H4 (cell line): ENCODE data around the gene HSPB7. TPM values are rescaled to one million over a fixed set of nuclear protein-coding genes. Genes with fewer than 3 reads are reported as not detected.
A peak's percentile ranks its signal among the peaks of the same experiment; 100 is the strongest.
"Not testable (repeated sequence)": the region's sequence is repeated elsewhere in the genome, so short reads cannot be mapped to it uniquely, and the experiment has no call there.

Experiments
- DNase-seq: peaks from one replicate; pipeline ENCODE4 v3.0.0-alpha.2; 2015; ENCODE audit warnings: low spot score
- total RNA-seq: library from RNA; depleted of rRNA; stranded (reverse); fragments of >200 nt; shearing (Covaris generic); gene quantifications from 2 replicates; pipeline ENCODE4 v1.2.3, GENCODE V29; 2014

Gene HSPB7
- total RNA-seq, 1 experiment from 2014 or later = not detected

DNA sequence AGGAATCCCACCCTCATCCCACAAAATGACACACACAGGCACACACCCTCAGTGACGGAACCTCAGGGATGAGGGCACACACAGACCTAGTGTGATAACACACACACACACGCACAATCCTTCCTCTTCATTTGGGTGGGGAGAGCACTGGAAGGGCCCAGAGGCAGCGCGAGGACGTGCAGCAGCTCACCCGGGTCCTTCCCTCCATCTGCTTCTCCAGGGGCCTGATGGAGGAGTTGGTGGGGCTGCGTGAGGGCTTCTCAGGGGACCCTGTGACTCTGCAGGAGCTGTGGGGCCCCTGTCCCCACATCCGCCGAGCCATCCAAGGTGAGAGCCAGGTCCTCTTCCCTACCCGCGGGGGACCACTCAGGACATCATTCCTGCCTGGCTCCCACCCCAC is 4.5 kb upstream of the HSPB7 start:
- no peak for DNase-seq

DNA sequence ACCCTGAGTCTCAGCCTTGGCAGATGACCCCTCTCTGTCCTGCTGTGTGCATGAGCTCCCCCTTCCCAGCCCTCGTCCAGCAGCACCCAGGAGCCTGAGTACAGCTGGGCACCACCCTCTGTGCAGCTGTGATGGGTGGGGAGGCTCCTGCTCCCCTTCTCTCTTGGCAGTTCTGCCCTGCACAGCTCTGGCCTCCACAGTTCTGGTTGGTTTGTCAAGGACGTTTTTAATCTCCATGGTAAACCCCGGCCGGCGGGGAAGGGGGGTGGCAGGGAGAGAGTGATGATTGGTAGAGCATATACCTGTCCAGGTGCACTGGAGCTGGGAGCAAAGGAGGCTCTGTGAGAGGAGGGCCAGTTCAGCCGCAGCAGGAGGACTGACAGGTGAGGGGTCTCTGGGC is 3.8 kb upstream of the HSPB7 start, which contains the start of gene CLCNKA:
CLCNKA (plus strand) TSS at position 356 of the 400 bp plus-strand sequence. CDS start 584 bp downstream, outside the sequence.
- no peak for DNase-seq

DNA sequence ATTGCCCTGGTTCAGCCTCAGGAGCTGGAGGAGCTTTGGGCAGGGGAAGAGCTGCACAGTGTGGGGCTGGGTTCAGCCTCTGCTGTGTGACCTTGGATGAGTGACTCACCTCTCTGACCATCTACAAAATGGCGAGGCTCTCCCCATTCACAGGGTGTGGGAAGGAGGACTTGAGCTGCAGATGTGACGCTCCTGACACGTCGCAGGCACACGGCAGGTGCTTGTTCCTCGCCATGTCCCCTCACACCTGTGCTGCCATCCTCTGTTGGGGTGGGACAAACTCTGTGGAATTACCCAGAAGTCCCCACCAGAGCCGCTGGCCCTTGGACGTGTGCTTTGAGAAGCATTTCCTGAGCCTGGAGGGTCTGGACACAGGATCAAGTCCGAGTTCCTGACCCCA is 3.0 kb upstream of the HSPB7 start:
- DNase-seq = not testable (repeated sequence)

DNA sequence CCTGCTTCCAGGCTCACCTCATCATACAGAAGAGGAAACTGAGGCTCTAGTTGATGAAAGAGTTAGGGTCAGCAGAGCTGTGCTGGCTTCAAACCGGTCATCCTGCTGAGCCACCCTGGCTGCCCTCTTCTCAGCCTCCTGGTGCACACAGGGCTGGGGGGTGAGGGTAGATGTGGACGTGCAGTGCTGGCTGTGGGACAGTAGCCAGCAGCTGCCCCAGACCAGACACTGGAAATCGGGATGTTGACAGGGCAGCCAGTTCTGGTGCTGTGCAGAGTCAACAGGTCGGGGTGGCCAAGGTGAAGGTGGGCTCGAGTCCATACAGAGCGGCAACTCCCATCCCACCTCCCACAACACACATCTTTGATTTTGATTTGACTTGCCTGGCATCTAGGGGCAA is 2.5 kb upstream of the HSPB7 start:
- DNase-seq = no peak

DNA sequence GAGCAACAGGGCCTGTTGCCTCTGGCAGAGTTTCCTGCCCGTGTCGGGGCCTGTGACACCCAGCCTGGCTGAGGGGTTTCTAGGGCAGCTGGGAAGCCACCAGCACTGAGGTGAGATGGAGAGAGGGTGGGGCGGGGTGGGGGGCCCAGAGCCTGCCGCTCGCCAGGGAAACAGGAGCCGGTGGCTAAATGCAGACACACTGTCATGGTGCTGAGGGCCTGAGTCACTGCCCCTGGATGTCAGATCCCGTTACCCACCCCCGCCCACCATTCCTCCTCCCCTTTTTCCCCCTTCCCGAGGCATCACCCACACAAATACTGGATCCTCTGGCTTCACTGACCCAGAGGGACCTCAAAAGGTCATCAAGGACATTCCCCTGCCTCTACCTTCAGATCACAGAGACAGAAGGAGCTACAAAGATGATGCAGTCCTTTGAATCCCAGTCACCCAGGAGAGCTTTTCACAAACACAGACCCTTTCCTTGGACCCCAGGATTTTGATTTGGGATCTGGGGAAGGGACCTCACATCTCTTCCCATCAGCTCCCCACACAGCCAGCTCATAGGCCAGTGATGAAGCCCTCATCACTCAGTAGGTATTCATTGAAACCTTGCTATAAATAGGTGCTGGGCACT is 1.9 kb upstream of the HSPB7 start:
- DNase-seq = no peak

DNA sequence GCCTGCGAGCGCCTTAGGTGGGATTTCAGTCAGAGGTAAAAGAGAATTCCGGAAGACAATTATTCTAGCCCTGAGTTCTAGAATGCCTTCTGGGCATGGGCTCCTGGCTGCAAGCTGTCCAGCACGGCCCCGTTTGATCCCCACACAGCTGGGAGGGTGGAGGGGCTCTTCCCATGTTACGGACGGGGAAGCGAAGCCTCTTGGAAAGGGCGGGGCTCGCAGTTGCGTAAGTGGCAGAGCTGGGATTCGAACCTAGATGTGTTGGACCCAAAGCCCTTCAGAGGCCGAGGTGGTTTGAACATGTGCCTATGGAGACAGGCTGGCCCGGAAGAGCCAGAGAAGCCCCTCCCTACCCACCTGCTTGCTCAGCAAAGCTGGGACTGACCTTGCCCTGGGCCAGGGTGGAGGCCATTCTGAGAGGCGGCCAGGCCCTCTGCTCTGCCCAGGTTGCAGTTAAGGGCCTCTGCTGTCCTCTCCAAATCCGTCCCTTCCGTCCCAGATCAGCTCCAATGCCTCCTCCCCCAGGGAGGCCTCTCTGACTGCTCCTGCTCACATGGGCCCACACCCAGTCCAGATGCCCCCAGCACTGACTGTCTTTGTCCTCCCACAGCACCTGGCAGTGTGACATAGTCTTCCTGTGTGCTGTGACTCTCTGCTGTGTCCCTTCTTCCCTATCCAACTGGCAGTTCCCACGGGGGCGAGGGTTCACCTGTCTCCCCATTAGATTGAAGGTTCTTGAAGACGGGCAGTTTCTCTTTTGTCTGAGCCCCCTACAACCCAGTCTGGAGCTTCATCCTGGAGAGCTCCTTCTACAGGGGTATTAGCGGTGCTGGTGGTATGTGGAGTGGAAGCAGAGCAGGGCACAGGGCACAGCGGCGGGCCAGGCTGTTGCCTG is 1.2 kb upstream of the HSPB7 start:
- DNase-seq = no peak

DNA sequence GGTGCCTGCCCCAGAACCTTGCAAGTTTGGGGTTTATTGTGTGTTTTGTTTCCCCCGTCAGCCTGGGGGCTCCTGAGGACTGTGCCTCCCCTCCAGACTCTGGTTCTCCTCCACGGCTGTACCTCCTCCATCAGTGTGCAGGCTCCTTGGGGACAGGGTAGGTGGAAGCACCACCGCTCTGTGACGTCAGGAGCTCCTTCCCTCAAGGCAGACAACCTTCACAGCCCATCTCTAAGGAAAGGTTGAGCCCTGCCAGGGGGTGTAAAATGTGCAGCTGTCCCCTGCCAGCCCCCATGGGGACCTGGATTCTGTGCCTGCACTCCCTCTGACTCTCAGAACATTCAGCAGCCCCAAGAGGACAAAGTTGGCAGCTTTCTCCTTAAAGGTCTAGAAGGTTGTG is 465 bp upstream of the HSPB7 start:
- DNase-seq = no peak

DNA sequence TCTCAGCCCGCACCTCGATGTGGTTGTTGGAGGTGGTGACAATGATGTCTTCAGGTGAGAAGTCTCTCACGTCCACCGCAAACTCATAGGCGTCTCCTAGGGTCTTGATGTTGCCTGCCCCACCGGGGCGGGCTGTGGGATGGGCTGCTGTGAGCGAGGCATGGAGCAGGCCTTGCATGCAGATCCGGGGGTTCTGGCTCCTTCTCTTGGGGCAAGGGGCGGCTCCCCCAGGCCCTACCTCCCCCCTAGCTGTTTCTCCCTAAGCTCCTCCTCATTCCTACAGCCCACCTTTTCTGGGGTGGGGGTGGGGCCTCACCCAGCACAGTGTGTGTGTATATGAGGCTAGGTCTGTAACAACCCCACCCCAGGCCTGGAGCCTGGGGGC is 775 bp downstream of the HSPB7 start:
- no peak for DNase-seq

DNA sequence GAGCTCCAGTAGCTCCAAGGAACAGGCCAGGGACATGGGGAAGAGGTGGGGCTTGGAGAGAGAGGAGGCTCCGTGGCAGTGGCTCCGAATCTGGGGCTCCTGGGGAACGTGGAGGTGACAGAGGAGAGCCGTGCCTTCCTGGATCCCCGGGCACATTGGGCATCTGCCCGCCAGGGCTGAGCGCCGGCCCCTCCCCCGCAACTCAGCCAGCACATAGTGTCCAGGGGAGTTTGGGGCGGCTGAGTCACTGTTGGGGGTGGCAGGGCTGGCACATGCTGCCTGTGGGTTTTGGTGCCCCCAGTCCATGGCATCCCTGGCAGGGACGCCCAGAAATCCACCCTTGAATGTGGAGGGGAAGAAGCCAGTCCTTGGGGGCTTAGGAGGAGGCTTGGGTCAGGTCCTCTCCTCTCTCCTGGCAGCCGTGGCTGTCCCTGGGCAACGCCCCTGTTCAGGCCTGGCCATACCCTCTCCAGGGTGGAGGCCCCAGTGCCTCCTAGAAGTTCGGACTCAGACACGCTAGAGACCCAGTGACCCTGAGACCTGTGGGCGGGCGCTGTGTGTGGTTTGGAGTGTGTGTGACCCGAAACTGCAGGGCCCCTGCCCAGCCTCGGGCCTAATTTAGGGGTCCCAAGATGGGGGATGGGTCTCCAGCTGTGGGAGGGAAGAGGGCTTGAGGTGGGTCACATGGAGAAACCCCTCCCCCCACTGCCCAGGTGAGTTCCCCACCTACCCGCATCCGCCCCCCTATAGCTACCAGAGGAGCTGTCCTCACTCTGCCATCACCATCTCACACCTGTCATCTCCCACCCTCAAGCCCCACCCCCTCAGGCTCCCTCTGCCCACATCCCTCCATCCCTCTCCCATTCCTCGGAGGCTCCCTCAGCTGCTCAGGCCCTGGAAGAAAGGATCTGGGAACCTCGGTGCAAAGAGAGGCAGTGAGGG is 1.6 kb downstream of the HSPB7 start:
- no peak for DNase-seq

DNA sequence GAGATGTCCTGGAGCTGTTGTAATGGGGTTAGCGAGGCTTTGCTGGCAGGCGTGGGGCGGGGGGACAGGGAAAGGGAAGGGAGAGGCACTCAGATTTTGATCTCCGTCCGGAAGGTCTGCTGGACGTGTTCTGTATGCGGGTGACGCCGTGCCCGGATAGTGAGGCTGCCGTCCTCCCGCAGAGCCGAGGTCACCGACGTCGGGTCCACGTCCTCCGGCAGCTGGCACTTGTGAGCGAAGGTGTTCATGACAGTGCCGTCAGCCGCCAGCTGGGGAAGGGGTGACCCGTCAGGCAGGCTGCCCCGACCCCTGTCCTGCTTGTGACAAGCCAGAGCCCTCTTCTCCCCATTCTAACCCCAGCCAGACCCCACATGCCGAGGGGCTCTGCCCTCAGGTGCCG is 2.4 kb downstream of the HSPB7 start:
- no peak for DNase-seq

DNA sequence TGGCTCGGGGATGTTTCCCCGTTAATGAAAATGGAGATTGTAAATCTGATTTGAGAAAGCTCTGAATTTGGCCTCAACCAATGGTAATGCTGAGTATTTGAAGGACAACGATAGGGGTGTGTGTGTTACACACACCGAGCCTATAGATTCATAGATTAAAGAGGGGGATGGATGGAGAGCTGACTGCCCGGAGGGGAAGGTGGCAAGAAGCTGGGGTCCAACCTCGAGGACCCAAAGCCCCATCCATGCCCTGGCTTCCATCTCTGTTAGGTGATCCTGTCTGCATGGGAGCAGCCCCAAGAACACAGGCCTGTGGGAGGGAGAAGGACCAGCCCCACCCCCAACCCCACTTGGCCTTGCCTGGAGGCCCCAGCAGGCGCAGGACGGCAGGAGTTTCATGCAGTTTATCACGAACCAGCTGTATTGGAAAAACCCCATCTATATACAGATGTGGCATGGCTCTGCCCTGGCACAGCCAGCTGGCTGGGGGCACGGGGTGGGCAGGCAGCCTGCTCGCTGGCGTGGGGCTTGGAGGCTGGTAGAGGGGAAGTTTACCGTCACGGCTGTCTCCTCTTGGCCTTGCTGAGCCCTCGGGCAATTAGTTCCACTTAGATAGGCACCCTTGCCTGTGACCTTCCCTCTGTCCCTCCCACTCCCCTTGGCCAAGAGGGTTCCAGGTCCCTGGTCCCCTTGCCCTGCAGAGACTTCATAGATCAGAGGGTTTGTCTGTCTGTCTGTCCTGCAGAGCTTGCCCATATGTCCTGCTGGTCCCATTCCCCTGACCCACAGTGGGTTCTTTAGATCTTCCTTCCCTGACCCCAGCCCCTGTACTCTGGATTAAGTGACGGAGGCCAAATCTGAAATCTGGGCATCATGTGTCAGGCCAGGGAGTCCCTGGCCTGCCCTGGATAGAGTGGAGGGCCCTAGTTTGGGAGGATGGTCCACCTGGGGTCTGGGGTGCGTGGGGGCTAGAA is 3.0 kb downstream of the HSPB7 start:
- DNase-seq = no peak

DNA sequence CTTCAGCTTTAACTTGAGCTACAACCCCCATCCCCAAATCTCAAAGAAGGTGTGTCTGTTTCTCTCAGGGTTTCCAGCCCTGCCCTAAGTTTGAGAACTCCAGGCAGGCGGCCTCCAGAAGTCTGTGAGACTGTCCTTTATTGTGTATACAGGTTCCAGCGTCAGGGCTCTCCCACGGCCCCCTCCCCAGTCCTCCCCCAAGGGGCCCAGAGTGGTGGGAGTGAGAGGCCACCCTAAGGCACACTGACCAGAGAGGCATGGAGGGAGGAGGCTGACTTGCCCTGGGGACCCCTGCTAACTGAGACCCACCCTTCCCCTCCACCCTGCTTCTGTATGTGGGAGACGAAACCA is 4.0 kb downstream of the HSPB7 start:
- no peak for DNase-seq

DNA sequence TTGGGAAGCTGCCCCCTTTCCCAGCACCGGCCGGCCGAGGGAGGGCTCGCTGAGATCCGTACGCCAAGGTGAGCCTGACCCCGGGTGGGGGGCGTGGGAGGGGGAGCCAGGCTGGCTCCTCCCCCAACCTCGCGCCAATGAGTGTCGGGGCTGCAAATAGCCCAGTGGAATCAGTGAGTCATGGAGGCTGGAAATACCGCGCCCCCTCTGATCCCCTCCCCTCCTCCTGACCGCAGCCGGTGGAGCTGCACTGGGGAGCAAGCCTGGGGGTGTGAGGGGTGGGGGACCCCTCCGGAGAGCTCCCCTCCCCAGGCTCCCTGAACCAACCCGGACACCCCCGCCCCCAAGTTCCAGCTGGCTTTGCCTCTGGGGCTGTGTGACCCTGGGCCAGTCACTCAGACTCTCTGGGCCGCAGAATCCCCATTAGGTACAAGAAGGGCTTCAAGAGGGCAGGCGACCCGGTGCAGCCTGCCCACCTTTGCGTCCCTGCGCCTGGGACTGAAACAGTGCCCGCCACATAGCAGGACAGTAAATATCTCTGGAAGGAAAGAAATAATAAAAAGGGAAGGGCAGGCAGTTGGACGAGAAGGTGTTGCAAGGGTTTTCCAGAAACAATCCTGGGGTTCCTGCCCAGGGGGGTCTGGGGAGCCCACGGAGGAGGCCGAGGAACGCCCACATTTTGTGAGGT is 4.5 kb downstream of the HSPB7 start:
- DNase-seq = peak; percentile 58

DNA sequence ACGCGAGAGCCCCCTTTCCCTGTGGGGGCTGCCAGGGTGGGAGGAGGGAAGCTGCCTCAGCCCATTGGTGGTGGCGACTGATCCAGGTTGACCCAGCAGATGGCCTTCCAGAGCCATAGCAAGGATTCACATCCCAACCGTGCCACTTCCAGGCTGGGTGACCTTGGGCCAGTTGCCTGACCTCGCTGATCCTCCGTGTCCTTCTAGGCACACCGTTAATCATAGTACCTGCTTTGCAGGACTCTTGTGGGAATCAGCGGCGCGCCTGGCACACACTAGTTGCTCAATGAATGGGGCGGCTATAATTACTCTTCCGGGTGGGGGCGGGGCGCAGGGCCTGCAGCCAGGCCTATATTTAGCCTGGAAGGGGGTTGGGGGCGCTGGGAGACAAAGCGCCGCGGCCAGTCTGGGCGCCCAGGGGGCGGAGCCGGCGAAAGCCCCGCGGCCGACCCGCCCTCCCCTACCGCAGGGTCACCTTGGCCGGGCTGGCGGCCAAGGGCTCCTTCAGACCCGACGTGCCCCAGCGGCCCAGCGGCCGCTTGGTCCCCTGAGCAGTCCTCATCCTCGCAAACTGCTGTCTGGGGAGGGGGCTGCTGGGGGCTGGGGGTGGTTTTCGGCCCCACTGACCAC is 5.1 kb downstream of the HSPB7 start:
- peak; percentile 77 for DNase-seq

DNA sequence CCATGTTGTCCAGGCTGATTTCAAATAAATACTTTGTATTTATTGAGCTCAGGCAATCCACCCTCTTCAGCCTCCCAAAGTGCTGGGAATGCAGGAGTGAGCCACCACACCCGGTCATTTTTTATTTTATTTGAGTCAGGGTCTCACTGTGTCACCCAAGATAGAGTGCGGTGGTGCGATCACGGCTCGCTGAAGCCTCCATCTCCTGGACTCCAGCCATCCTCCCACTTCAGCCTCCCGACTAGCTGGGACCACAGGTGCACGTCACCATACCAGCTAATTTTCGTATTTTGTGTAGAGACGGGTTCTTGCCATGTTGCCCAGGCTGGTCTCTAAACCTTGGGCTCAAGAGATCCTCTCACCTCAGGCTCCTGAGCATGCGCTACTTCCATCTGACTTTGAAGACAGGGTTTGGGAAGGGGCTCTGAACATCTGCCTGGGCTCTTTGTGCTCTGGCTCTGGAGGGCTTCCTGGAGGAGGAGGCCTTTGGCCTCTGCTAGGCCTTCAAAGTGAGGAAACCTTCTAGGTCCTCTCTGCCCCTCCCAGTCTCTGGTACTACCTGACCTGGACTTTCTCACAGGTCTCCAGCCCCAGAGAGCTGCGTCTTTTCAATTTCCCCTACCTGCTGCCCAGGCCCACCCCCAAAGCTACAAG is 5.8 kb downstream of the HSPB7 start:
- DNase-seq = no peak

DNA sequence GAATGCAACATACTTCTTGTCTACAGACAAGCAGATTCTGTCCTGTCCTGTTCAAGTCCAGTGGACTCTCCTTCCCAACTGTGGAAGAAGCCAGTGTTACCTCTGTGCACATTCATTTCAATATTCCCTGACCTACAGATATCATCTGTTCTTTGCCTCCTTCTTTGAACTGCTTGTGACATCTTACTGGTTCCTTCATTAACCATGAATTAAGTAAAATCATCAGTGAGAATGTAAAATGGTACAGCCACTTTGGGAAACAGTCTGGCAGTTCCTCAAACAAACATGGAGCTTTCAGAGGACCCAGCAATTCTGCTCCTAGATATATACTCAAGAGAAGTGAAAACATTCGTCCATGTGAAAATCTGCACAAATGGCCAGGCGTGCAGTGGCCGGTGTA is 7.0 kb downstream of the HSPB7 start:
- no peak for DNase-seq

DNA sequence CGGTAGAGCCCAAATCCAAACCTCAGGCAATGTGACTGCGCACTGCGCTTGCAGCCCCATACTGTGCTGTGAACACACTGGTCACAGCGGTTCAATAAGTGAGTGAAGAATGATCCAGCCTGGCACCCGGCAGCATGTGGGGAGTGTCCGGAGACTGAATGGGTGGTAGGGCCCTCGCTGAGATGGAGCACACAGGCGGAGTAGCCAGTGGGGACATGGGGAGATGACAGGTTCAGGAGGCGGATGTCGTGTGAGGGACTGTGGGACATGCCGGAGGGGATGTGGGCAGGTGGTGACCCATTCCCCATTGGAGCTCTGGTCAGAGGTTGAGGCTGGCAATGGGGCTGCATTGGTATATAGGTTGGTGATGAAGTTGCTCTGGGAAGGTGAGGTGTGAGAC is 8.2 kb downstream of the HSPB7 start:
- no peak for DNase-seq

DNA sequence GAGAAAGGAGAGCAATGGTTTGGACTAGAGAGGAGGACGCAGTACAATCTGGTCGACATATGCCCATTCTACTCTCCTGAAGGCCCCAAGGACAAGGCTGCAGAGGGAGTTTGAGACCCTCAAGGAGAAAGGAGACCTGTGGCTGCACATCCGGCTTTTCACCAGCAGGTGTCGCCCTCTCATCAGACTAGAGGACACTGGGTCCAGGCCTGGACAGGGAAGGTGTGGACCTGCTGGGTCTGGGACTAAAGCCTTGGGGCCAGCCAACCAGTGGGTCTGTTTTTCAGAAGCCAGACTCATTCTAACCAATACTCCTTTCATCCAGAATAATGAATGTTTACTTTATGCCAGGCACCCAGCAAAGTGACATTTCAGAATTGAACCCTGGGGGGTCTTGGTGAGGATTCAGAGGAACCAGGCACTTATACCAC is 8.8 kb downstream of the HSPB7 start:
- peak; percentile 69 for DNase-seq

DNA sequence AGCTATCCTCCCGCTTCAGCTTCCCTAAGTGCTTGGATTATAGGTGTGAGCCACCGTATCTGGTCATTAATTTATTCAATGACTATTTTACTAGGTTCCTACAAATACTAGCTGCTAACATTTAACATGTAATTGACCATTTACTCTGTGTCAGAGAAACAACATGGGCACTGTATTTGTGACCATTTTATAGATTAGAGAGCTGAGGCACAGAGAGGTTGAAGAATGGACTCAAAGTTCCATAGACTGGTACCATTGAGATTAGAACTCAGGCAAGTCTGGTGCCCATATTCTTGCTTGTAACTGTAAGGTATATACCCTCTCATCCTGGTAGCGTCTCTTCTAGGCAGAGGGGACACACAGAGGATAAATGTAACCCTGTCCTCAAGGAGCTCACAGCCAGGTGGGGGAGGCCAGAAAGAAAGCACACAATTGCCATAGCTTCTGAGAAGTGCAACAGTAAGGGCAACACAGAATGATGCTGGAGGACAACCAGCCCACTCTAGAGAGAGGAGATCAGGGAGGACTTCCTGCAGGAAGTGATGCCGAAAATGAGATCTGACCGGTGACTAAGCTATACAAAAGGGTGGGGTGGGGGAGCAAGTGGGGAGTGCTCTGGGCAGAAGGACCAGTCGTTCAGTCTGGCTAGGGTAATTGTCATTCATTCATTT is 10.0 kb downstream of the HSPB7 start:
- DNase-seq = no peak
